ENCODE measurements around the gene PFKFB2. TPM values are rescaled to one million over a fixed set of nuclear protein-coding genes. Genes with fewer than 3 reads are reported as not detected.

Gene PFKFB2
- total RNA-seq, 1 donor from 2014 or later = 13.3 TPM

- no peaks in the 10 kb centered on the region for H3K9me3 Mint-ChIP-seq (ENCODE audit: low read depth)
- no peaks in the 10 kb centered on the region for H3K36me3 Mint-ChIP-seq (ENCODE audit: low read depth)
- no peak for DNase-seq (ENCODE audit: low spot score)
- H3K27ac Mint-ChIP-seq (ENCODE audit: unreplicated experiment) = no peak overlapping the region
- H3K27me3 Mint-ChIP-seq (ENCODE audit: low read depth) = peaks cover 21% of the 10 kb centered on the region
- H3K4me1 Mint-ChIP-seq (ENCODE audit: low read depth) = peaks cover 16% of the 10 kb centered on the region
- no peak overlapping the region for H3K4me3 Mint-ChIP-seq (ENCODE audit: unreplicated experiment)
- TF ChIP-seq, protein P1, sequence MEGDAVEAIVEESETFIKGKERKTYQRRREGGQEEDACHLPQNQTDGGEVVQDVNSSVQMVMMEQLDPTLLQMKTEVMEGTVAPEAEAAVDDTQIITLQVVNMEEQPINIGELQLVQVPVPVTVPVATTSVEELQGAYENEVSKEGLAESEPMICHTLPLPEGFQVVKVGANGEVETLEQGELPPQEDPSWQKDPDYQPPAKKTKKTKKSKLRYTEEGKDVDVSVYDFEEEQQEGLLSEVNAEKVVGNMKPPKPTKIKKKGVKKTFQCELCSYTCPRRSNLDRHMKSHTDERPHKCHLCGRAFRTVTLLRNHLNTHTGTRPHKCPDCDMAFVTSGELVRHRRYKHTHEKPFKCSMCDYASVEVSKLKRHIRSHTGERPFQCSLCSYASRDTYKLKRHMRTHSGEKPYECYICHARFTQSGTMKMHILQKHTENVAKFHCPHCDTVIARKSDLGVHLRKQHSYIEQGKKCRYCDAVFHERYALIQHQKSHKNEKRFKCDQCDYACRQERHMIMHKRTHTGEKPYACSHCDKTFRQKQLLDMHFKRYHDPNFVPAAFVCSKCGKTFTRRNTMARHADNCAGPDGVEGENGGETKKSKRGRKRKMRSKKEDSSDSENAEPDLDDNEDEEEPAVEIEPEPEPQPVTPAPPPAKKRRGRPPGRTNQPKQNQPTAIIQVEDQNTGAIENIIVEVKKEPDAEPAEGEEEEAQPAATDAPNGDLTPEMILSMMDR (IDR thresholded peaks at IDR 0.05) = no peak
Observed at GRCh38 chr1:207031016-207031415, 22.1 kb upstream of the PFKFB2 start.

DNA sequence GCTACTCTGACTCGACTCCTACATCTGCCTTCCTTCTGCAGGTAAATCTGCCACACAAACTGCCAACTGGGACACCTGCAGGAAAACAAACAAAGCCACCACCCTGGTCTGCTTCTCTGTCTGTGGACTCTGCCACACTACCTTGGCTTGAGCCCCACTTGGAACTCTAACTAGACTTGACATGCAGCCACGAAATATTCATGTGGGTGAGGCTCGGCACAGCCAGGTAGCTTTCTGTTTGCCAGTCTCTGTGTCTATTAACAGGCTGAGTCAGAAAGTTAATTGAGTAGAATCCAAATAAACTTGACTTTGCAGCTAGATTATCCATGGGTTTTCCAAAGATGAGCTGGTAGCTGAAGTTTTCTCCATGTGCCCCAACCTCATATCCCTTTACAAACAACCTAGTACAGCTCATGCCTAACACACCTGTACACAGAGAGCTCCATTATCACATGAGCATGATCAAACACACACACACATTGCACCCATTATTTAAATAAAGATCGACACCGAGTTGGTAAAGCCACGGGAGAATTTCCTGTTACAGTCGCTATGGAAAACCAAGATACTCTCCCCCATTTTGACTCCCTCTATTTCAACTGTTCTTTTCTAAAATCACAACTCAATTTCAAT lies 21.3 kb upstream of the PFKFB2 start:
- TF ChIP-seq, protein P1 (IDR thresholded peaks at IDR 0.05) = no peak
- H3K9me3 Mint-ChIP-seq (ENCODE audit: low read depth) = no peaks in the 10 kb centered on the region
- H3K36me3 Mint-ChIP-seq (ENCODE audit: low read depth) = no peaks in the 10 kb centered on the region
- H3K27ac Mint-ChIP-seq (ENCODE audit: unreplicated experiment) = no peak overlapping the region
- H3K27me3 Mint-ChIP-seq (ENCODE audit: low read depth) = peaks cover 21% of the 10 kb centered on the region
- H3K4me1 Mint-ChIP-seq (ENCODE audit: low read depth) = peaks cover 8% of the 10 kb centered on the region
- no peak for DNase-seq (ENCODE audit: low spot score)
- no peak overlapping the region for H3K4me3 Mint-ChIP-seq (ENCODE audit: unreplicated experiment)

DNA sequence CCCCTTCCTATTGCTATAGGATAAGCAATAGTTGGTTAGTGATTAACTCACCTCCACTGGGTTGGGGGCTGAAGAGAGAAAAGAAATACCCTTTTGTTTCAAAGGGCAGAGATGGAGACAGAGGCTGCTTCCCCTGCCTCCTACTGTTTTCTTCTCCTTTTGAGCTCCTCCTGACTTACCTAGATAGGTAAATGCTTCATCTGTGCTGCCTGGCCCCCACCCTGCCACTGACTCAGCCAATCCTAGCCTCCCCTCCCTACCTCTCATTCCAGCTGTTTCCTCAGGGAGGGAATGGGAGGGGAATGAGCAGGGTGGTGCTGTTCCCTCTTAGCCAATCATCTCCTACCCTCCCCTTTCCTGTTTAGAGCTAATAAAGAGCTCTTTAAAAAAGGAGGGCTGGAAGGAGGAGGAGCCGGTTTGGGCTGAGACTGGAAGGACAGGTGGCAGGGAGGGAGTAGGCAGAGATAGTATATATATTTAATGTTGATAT lies 20.5 kb upstream of the PFKFB2 start, which contains the start of gene C1orf116:
TSS of gene C1orf116 (minus strand) at position 229 of the 490 bp plus-strand sequence. CDS start 5,158 bp downstream, outside the sequence.
- Mint-ChIP-seq H3K27me3 (ENCODE audit: low read depth) (peaks cover 21% of the 10 kb centered on the region), H3K27ac (ENCODE audit: unreplicated experiment) (no peak within 1 kb of the TSS), H3K9me3 (ENCODE audit: low read depth) (no peaks in the 10 kb centered on the region), H3K36me3 (ENCODE audit: low read depth) (no peaks in the 10 kb centered on the region), H3K4me3 (ENCODE audit: unreplicated experiment) (no peak within 1 kb of the TSS), H3K4me1 (ENCODE audit: low read depth) (peaks cover under 1% of the 10 kb centered on the region)
- TF ChIP-seq, protein P1 (IDR thresholded peaks at IDR 0.05) = no peak
- DNase-seq (ENCODE audit: low spot score) = no peak

DNA sequence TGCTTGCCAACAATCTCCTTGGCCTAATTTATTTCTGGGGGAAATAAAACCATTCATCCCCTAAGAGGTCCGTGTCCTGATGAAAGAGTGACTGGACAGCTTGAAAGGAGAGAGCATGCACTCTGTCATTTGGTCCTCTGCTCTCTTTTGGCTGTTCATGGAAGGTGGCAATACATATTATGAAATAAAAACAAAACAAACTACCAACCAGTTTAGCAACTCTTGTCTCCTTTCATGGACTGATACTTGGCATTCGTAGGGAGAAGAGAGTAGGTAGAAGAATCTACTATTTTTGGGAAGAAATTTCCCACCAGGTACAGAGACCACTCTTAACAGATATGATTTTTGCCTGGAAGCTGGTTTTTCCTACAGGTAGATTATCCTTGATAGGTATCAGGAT lies 19.8 kb upstream of the PFKFB2 start:
- no peaks in the 10 kb centered on the region for H3K36me3 Mint-ChIP-seq (ENCODE audit: low read depth)
- peaks cover 21% of the 10 kb centered on the region for H3K27me3 Mint-ChIP-seq (ENCODE audit: low read depth)
- no peak for DNase-seq (ENCODE audit: low spot score)
- no peaks in the 10 kb centered on the region for H3K9me3 Mint-ChIP-seq (ENCODE audit: low read depth)
- TF ChIP-seq, protein P1 (IDR thresholded peaks at IDR 0.05) = no peak
- no peaks in the 10 kb centered on the region for H3K4me1 Mint-ChIP-seq (ENCODE audit: low read depth)
- no peak overlapping the region for H3K4me3 Mint-ChIP-seq (ENCODE audit: unreplicated experiment)
- no peak overlapping the region for H3K27ac Mint-ChIP-seq (ENCODE audit: unreplicated experiment)

GRCh38 chr1:207034208-207034607 lies 18.9 kb upstream of the PFKFB2 start:
- Mint-ChIP-seq H3K9me3 (ENCODE audit: low read depth) (no peaks in the 10 kb centered on the region), H3K4me3 (ENCODE audit: unreplicated experiment) (no peak overlapping the region), H3K27ac (ENCODE audit: unreplicated experiment) (no peak overlapping the region), H3K27me3 (ENCODE audit: low read depth) (peaks cover 21% of the 10 kb centered on the region), H3K4me1 (ENCODE audit: low read depth) (no peaks in the 10 kb centered on the region), H3K36me3 (ENCODE audit: low read depth) (no peaks in the 10 kb centered on the region)
- TF ChIP-seq, protein P1 (IDR thresholded peaks at IDR 0.05) = no peak
- DNase-seq (ENCODE audit: low spot score) = no peak
